GM12801 (cell line): ENCODE measurements around the gene PTPN21.

ENCODE experiments used
- CTCF ChIP-seq: IDR thresholded peaks from one replicate; pipeline ENCODE4 v1.5.1; 2011; ENCODE audit warnings: control low read depth; ENCODE audit not compliant: insufficient read length; ENCODE audit errors: extremely low read depth

Gene PTPN21

GRCh38 chr14:88422047-88422446 lies 132.8 kb downstream of the PTPN21 start:
- no peak for TF ChIP-seq CTCF

- no peak for TF ChIP-seq CTCF
These were observed 133.5 kb downstream of the PTPN21 start for GRCh38 chr14:88421286-88421685.

- no peak for TF ChIP-seq CTCF
These were observed 134.6 kb downstream of the PTPN21 start for GRCh38 chr14:88420187-88420586.

- no peak for TF ChIP-seq CTCF
These were observed 137.2 kb downstream of the PTPN21 start for GRCh38 chr14:88417594-88417993.
